ENCODE measurements around the gene REST. TPM values are rescaled to one million over a fixed set of nuclear protein-coding genes. Genes with fewer than 3 reads are reported as not detected.

Gene REST
- total and polyA plus RNA-seq, 9 of the 15 experiments (the other 6 are each of a cell fraction or from before 2014, with no cell fraction given) = 2.9 to 24.0 (median 19.2) TPM

- peak; percentile 47 for TF ChIP-seq GABPA (tag; conservative IDR thresholded peaks at IDR 0.05; ENCODE audit: low read depth)
- no peak for TF ChIP-seq JUND (IDR thresholded peaks at IDR 0.05; ENCODE audit: borderline replicate concordance, low read depth, low read length)
- no peak for TF ChIP-seq JUND (tag; IDR thresholded peaks at IDR 0.05; ENCODE audit: borderline replicate concordance, low read depth, low read length)
- TF ChIP-seq, protein P1, sequence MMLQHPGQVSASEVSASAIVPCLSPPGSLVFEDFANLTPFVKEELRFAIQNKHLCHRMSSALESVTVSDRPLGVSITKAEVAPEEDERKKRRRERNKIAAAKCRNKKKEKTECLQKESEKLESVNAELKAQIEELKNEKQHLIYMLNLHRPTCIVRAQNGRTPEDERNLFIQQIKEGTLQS (IDR thresholded peaks at IDR 0.05) = peak; percentile 51; the same call in 1 of the 2 replicates
- TF ChIP-seq, protein P1 (CRISPR knock-in tag; conservative IDR thresholded peaks at IDR 0.05) = no peak
- 0 out of 2 replicates have a peak, but pooled peaks have one; percentile 40 for TF ChIP-seq ZBTB17 (CRISPR knock-in tag; IDR thresholded peaks at IDR 0.05)
- no peak for TF ChIP-seq NCOR1 (IDR thresholded peaks at IDR 0.05)
- TF ChIP-seq HNRNPK (IDR thresholded peaks at IDR 0.05; ENCODE audit: low read depth, low read length, poor library complexity, severe bottlenecking) = no peak
- no peak for TF ChIP-seq KDM4B (IDR thresholded peaks at IDR 0.05; ENCODE audit: borderline replicate concordance in 2 of 2, low read depth in 1 of 2)
- no peak for TF ChIP-seq ZFX (CRISPR knock-in tag; IDR thresholded peaks at IDR 0.05)
- no peak for TF ChIP-seq ZNF398 (CRISPR knock-in tag; IDR thresholded peaks at IDR 0.05)
- TF ChIP-seq LARP7 (IDR thresholded peaks at IDR 0.05) = no peak
- TF ChIP-seq ZNF766 (CRISPR knock-in tag; conservative IDR thresholded peaks at IDR 0.05) = peak; percentile 90
- TF ChIP-seq MEF2D (tag; conservative IDR thresholded peaks at IDR 0.05; ENCODE audit: low read depth) = 0 out of 2 replicates have a peak, but pooled peaks have one; percentile 33
- TF ChIP-seq MCM3 (IDR thresholded peaks at IDR 0.05) = no peak
- no peak for TF ChIP-seq SIN3B (IDR thresholded peaks at IDR 0.05; ENCODE audit: low read depth)
- TF ChIP-seq HMBOX1 (IDR thresholded peaks at IDR 0.05) = peak; percentile 79
- TF ChIP-seq CHAMP1 (IDR thresholded peaks at IDR 0.05) = no peak
- TF ChIP-seq ZNF316 (IDR thresholded peaks at IDR 0.05) = no peak
- no peak for TF ChIP-seq C11orf30 (IDR thresholded peaks at IDR 0.05; ENCODE audit: low read depth)
- TF ChIP-seq E2F3 (CRISPR knock-in tag; IDR thresholded peaks at IDR 0.05) = 0 out of 2 replicates have a peak, but pooled peaks have one; percentile 24
- TF ChIP-seq TCF7L2 (IDR thresholded peaks at IDR 0.05; ENCODE audit: low read depth, low read length) = no peak
- TF ChIP-seq, protein P2, sequence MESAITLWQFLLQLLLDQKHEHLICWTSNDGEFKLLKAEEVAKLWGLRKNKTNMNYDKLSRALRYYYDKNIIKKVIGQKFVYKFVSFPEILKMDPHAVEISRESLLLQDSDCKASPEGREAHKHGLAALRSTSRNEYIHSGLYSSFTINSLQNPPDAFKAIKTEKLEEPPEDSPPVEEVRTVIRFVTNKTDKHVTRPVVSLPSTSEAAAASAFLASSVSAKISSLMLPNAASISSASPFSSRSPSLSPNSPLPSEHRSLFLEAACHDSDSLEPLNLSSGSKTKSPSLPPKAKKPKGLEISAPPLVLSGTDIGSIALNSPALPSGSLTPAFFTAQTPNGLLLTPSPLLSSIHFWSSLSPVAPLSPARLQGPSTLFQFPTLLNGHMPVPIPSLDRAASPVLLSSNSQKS (CRISPR knock-in tag; IDR thresholded peaks at IDR 0.05) = no peak
- TF ChIP-seq GTF2A2 (tag; IDR thresholded peaks at IDR 0.05) = no peak
Measured at GRCh38 chr4:56958111-56958517, 50.4 kb downstream of the REST start (continued).

All from K562 (cell line).